NCI-H1930 (cell line): ENCODE measurements around the gene STARD7.

Experiments
- DNase-seq, 2 experiments: peaks; one replicate each; lab custom pipeline; 2025; lab: John Stamatoyannopoulos, UW

Gene STARD7

DNA sequence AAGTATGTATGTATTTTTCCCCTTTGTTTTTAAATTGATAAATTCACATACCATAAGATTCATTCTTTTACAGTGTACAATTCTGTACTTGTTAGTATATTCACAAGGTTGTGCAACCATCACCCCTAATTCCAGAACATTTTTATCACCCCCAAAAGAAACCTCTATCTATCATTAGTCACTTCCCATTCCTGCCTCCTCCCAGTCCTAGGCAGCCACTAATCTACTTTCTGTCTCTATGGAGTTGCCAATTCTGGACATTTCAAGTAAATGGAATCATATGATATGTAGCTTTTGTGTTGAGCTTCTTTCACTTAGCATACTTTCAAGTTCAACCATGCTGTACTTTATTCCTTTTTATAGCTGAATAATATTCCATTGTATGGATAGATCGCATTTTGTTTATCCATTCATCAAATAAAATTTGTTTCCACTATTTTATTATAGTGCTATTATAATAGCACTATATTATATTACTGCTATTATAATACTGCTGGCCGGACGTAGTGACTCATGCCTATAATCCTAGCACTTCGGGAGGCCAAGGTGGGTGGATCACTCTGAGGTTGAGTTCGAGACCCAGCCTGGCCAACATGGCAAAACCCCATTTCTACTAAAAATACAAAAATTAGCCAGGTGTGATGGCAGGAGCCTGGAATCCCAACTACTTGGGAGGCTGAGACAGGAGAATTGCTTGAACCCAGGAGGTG is 10.9 kb downstream of the STARD7 start:
- DNase-seq, result no peak

DNA sequence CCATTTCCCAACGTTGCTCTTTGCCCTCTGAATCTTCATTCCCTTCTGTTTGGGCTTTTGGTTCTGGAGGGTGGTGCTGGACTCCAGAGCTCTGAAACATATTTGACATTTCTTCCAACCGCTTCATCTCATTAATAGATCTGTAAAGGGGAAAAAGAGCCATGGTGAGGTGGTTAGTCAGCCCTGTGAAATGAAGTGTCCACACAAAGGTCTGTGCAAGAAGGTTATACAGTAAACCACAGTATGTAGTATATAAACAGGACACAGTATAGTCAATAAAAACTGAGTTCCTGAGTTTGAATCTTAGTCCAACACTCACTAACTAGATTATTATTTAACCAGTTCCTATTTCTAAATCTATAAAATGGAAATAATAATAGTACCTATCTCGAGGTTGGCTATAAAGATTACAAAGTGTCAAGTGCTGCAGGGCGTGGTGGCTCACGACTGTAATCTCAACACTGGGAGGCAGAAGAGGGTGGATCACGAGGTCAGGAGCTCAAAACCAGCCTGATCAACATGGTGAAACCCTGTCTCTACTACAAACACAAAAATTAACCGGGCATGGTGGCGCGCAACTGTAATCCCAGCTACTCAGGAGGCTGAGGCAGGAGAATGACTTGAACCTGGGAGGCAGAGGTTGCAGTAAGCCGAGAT is 13.1 kb downstream of the STARD7 start:
- DNase-seq, result no peak

DNA sequence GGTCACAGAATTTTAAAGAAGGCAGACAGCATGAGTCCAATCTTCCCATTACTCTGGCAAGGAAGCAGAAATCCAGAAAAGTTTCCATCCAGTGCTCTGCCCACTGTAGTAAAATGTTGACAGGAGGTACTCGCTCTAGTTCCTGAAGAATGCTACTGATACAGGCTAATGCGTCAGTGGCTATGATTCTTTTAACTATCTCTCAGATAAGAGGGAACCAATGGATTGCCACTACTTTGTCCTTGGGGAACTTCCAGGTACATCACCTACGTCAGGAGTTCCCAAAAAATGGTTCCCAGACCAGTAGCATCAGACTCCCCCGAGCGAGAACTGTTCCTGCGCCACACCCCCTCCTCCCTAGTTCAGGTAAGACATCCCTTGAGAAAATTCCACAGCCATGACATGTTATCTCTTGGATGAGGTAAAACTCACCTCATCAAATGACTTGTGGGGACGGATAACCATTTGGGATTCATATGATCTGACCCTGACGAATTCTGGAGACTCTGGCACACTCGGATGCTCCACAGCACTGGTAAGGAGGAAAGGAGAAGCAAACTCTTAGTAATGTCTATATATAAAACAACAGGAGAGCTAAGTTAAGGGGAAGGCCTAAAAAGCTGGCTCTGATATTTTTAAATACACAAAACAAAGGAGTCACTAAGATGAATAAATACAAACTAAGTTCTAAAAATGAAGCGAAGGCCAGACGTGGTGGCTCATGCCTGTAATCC is 16.5 kb downstream of the STARD7 start:
- DNase-seq, result no peak

DNA sequence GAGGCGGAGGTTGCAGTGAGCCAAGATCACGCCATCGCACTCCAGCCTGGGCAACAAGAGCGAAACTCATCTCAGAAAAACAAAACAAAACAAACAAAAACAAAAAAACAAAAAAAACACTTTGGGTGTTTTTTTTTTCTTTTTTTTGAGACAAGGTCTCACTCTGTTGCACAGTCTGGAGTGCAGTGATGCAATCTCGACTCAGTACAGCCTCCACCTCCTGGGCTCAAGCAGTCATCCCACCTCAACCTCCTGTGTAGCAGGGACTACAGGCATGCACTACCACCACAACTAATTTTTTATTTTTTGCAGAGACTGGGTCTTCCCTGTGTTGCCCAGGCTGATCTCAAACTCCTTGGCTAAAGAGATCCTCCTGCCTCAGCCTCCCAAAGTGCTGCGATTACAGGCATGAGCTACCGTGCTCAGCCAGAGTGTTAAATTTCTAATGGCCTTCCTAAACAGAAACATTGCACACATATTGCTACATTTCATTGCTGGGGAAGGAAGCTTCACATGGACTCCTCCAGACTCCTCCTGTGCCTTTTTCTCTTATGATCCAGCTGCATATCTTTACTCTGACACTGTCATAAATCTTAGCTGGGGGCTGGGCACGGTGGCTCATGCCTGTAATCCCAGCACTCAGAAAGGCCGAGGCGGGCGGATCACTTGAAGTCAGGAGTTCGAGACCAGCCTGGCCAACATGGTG is 19.7 kb downstream of the STARD7 start:
- DNase-seq, result no peak

DNA sequence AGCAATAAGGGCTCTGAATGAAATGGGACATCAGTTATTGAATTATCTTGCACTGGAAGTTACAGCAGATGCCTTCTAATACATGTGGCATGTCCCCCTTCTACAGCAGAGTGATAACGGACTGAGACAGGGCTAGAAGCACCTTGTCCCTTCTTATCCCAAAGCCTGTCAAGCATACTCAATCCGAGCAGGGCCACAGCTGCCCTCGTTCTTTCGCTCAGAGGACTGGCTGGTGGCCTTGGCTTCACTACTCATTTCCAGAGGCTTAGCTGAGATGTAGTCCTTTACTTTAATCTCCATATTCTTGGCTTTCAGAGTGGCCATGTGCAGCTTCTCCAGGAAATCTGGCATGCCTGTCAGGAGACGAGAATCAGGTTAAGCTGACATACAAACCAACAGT is 22.1 kb downstream of the STARD7 start:
- DNase-seq, result no peak

DNA sequence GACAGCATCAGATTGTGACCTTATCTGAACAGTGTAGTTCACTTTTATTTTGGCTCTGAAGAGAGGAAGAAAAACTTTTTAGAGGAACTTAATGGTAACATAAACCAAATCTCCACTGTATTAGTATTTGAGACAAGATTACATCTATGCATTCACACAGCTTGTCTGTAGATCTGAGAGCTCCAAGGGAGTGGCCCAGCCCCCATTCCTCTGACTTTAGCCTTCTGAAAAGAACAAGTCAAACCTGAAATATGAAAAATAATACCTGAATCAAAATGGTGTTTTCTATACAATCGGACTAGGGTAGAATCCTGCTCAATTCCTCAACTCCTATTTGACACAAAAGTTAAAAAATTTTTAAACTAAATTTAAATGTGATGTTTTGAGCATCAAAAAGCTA is 23.1 kb downstream of the STARD7 start:
- no peak for DNase-seq

DNA sequence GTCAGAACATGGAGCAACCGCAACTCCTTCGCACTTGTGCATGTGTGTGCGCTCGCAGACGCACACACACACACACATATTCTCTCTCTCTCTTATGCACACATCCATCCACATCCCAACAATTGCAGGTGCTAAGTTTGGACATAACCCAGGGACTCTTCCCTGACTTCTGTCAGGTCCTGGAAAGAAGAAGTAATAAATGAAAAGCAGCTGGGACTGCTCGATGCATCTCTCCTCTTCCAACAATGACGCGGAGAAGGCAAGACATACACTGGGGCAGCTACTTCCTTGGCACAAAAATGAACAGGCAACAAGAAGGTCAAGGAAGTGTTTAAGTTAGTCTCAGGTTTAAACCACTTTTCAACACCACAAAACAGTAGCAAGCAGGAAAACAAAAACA is 23.6 kb downstream of the STARD7 start:
- DNase-seq, result no peak

DNA sequence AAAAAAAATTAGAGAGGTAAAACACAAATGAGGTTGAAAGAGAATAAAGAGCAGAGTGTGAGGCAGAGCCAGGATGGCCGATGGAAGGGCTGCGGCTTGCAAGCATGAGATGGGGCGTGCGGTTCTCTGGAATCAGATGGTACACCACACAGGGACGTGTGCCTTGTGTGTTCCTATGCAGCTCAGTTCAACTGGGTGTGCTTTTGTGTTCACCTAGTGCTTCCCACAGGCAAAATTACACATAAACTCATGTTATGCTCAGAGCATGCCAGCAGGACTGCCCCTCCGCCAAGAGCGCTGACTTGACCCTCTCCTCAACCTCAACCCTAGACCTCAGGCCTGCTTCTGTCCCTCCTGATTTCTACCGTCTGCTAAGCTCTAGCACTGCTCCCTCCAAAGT is 24.4 kb downstream of the STARD7 start:
- DNase-seq, result no peak

DNA sequence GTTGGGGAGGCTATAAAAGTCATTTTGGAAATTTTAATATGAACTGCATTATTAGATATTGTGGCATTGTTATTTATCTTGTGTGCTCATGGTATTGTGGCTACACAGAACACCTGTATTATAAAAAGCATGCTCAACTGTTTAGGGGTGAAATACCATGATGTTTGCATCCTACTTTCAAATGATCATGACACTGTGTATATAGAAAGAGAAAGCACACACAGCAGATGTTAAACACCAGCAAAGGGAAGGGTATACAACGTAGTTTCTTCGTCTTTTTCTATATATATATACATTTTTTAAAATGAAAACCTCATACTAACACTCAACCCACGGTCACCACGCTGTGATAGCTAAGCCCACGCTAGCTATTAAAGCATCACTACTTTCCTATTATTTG is 27.1 kb downstream of the STARD7 start:
- no peak for DNase-seq

DNA sequence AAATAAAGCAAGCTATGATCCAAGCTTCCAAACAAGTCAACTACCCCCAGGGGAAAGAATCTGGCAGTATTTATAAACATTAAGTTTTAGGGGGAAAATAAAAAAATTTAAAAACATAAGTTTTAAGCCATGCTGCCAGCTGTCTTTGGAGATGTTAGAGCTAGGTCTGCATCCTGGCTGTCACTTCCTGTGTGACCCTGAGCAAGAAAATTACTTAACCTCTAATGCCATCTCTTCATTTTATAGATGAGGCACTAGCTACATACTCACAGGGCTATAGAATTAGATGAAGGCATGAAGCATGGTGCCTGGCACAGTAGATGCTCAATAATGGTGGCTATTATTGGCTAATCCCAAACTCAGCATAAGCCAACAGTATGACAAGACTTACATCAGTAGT is 28.1 kb downstream of the STARD7 start:
- no peak for DNase-seq

DNA sequence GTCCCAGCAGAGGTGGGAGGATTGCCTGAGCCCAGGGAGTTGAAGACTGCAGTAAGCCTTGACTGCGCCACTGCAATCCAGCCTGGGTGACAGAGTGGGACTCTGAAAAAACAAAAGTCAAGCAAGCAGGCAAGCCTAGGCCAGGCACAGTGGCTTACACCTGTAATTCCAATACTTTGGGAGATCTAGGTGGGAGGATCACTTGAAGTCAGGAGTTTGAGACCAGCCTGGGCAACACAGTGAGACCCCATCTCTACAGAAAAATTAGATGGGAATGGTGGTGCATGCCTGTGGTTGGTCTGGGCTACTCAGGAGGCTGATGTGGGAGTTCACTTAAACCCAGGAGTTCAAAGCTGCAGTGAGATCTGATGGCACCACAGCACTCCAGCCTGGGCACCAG is 28.6 kb downstream of the STARD7 start:
- no peak for DNase-seq

DNA sequence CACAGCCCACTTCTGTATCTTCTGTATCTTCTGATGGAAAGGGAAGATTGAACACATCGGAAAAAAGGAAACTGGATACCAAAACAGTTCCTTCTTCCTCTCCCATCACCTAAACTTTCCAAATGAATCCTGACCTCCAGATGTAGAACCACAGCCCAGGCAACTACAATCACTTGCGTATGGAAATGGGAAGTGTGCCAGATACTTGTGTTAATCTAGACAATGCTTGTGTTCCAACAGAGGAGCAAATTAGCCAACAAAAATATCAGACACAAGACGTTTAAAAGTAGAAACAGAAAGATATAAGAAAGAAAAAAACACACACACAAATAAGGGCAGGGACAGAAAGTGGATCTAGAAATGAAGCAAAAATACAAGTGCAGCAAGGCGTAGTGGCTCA is 32.0 kb downstream of the STARD7 start:
- no peak for DNase-seq

DNA sequence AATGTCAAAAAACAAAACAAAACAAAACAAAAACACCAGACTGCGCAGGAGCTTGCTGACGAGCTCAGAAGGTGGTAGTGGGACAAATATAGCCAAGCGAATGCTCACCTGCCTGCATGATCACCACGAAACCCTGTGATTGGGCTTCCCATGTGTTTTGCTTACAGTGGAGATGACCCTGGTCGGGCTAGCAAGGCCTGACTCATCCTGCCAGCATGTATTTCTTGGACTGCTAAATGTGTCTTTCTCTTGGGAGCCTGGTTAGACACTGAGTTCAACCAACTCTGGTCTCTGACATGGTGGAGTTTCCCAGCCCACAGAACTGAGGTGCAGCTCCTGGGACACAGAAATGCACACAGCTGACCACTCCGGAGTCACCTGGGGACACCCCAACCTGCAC is 32.7 kb downstream of the STARD7 start:
- no peak for DNase-seq

DNA sequence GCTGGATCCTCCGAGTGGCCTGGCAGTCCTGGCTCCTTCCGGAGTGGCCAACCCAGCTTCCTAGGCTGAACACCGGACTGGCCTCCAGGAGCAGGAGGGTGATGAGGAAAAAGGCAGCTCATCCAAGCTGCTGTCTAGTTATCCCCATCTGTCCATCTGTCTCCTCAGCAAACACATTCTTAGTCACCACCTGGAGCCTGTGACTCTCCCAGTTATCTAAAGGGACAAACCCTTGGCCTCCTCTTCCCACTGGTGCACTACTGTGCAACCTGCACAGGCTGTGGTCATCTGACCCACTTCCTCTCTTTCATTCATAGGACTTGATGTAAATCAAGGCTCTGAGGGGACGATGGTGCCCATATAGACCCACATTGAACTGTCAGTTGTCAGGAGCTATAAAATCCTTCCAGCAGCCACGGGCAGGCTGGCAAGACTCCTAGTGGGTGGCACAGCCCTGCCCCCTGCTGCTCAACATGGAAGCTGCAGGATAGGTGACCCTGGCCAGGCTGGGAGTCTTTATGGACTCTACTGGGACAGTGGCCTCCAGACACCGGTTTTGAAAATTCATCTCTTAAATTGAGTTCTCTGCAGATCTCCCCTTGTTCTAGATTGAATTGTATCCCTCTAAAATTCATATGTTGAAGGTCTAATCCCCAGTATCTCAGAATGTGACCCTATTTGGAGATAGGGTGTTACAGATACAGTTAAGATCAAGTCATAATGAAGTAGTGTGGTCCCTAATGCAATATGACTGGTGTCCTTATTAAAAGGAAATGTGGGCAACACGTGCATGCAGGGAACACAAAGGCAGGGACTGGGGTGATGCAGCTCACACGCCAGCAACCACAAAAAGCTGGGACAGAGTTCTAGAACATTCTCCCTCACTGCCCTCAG is 34.1 kb downstream of the STARD7 start:
- peak; percentile 25 to 54 for DNase-seq

DNA sequence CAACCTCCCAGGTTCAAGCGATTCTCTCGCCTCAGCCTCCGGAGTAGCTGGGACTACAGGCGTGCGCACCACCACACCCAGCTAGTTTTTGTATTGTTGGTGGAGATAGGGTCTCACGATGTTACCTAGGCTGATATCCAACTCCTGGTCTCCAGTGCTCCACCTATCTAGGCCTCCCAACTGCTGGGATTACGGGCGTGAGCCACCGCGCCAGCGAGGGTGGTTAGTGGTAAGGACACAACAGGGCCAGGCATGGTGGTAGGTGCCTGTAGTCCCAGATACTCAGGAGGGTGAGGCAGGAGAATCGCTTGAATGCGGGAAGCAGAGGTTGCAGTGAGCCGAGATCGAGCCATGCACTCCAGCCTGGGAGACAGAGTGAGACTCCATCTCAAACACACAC is 36.8 kb downstream of the STARD7 start:
- DNase-seq, result no peak

DNA sequence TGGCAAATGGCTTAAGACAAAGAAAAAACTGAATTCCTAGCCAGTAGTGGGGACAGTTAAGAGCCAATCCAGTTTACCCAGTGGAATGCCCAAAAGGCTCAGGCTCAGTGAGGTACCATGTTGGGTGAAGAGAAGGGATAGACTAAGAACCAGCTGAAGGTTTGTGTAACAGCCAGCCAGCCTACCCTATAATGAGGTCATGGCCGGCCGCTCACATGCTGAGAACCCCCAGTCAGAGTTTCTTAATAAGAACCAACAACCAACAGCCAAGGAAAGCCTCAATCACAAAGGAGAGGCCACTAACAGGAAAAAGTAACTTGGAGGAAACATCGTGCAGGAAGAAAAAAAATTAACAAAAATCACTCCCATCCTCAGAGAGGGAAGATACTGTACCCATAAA is 38.0 kb downstream of the STARD7 start:
- no peak for DNase-seq

DNA sequence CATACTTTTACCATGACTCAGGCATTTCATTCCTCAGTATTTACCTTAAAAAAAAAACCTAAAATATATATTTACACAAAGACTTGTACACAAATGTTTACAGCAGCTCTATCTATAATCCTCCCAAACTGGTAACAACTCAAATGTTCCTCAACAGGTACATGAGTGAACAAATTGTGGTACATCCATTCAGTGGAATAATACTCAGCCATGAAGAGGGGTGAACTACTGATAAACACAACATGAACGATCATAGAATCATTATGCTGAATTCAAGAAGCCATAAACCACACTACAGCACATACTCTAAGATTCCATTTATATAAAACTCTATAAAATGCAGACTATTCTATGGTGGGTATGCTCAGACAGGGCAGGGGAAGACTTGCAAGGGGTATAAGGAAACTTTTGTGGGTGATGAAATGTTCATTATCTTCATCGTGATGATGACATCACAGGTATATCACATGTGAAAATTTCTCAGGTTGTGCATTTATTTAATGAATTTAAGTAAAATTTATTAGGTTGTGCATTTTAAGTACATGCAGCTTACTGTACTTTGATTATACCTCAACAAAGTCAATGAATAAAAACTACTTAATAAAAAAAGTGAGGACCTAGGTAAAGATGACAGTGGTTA is 38.6 kb downstream of the STARD7 start:
- no peak for DNase-seq

DNA sequence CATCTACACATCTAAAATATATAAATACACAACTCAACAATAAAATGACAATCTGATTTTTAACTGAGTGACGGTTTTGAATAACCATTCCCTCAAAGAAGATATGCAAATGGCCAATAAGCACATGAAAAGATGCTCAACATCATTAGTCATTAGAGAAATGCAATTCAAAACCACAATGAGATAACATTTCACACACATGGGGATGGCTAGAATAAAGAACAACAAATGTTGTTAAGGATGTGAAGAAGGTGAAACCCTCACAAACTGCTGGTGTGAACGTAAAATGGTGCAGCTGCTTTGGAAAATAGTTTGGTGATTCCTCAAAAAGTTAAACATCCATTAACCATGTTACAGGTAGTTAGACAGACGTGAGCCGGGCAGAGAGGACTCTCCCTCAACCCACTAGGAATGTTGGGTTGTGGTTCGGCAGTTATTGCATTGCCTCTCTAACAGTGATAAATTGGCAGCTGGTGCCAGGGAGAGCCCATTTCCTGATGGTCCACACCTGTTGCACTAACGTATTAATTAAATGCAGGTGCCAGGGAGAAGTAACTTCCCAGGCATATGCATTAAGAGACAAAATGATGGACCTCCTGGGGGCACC is 41.1 kb downstream of the STARD7 start:
- no peak for DNase-seq

DNA sequence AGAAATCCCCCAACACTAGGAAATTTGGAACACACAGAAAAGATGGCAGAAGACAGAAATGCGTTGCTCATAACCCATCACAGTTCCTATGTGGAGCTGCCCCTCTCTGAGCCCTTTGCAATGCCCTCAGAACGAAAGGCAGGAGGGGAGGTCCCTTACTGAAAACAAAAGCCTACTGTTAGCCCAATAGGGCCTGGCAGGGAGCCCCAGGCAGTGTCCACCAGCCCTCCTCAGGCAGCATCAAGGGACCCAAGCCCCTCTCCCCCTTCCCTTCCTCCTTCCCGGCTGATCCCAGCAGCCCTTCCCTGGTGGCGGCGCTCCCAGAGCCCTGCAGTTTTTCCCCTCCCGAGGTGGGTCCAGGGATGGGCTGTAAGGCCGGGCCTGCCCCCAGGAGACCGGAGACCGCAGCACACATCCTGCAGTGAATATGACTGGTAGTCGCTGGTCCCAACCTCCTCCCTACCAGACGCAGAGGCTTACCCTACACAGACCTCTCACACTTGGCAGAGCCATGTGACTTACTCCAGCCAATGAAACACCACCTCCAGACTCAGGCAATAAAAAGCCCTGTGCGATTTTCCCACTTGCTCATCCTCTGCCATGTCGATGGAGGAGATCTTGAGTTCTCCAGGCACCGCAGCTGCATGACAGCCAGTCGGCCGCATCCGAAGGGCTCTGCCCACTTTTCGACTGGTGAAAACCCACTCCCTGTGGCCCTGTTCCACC is 44.0 kb downstream of the STARD7 start:
- no peak for DNase-seq
